ENCODE results near the gene SPX.

The SPX gene

DNA sequence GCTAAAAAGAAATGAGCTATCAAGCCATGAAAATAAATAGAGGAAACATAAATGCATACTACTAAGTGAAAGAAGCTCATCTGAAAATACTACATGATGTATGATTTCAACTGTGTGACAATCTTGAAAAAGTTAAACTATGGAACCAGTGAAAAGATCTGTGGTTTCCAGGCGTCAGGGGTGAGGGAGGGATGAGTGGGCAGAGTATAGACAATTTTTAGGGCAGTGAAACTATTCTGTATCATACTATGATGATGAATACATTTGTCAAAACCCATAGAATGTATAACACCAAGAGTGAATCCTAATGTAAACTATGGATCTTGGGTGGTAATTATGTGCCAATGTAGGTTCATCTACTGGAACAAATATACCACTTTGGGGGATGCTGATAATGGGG, 21.3 kb downstream of the SPX start:
- DNase-seq (ENCODE audit: low read depth): no peak
- TF ChIP-seq, protein P1, sequence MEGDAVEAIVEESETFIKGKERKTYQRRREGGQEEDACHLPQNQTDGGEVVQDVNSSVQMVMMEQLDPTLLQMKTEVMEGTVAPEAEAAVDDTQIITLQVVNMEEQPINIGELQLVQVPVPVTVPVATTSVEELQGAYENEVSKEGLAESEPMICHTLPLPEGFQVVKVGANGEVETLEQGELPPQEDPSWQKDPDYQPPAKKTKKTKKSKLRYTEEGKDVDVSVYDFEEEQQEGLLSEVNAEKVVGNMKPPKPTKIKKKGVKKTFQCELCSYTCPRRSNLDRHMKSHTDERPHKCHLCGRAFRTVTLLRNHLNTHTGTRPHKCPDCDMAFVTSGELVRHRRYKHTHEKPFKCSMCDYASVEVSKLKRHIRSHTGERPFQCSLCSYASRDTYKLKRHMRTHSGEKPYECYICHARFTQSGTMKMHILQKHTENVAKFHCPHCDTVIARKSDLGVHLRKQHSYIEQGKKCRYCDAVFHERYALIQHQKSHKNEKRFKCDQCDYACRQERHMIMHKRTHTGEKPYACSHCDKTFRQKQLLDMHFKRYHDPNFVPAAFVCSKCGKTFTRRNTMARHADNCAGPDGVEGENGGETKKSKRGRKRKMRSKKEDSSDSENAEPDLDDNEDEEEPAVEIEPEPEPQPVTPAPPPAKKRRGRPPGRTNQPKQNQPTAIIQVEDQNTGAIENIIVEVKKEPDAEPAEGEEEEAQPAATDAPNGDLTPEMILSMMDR (conservative IDR thresholded peaks at IDR 0.05; ENCODE audit: low read length): no peak
- H3K4me3 ChIP-seq (ENCODE audit: low read length): no peak overlapping the region

DNA sequence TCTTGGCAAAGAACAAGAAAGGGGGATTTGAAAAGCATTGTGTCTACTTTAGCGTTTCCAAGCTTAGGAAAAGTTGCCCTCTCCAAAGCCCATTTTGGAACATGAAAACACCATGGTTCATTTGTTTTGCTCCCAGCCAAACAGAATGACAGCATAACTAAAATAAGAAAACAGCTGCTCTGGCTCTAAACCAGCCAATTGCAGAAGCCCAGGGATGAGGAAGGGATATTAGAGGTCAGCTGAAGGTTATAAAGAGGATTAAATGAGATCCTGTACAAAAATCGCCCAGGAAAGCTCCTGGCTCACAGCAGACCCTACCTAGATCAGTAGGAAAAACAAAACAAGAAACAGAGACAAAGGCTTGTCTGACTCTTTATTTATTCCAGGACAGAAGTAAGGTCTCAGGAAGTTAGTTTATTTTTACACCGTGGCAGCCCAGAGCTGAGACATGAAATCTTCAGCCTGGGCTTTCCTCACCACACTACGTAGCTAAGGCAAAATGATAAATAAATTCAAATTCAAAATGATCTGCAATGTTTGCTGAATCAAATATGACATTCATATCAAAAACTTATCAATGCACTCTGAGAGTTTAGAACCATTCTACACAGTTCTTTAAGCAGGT, 25.9 kb downstream of the SPX start:
- TF ChIP-seq, protein P1 (conservative IDR thresholded peaks at IDR 0.05; ENCODE audit: low read length): no peak
- DNase-seq (ENCODE audit: low read depth): no peak
- H3K4me3 ChIP-seq (ENCODE audit: low read length): no peak overlapping the region

DNA sequence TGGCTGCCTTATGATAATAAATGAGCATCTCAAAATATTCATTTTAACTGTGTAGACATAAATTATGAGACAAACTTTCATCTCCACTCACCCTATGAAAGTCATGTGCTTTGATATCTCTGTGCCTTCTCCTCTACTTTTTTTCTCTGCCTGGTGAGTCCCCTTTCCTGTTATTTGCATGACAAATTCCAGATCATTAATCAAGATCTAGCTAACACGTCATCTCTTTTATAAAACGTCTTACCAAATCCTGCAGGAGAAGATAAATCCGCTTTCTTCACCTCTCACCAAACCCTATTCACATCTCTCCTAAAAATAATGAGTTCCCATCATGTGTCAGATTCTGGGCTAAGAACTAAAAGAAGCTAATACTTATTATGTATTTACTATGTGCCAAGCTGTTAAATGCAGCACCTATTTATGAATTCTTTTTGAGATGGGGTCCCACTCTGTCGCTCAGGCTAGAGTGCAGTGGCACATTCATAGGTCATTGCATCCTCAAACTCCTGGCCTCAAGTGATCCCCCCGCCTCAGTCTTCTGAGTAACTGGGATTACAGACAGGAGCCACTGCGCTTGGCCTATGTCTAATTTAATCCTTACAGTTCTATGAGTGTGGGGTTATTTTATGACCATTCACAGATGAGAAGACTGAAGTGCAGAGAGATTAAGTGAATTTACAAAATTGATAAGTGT, 26.7 kb downstream of the SPX start:
- TF ChIP-seq, protein P1 (conservative IDR thresholded peaks at IDR 0.05; ENCODE audit: low read length): no peak
- H3K4me3 ChIP-seq (ENCODE audit: low read length): no peak overlapping the region
- no peak for DNase-seq (ENCODE audit: low read depth)

DNA sequence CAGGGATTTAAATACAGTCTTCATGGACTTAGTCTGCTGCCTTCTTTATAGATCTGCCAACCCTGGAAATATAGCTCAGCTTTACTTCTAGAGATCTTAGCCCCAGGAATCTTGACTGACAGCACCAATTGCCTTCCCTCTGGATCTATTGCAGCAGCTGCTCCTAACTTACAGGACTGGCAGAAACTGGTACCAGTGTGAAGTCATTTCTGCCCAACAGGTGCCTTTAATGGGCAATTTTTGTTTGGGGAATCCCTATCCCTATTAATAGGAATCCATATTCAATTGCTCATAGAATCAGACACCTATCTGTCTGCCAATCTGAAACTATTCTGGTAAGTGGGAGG, 27.2 kb downstream of the SPX start:
- TF ChIP-seq, protein P1 (conservative IDR thresholded peaks at IDR 0.05; ENCODE audit: low read length): no peak
- H3K4me3 ChIP-seq (ENCODE audit: low read length): no peak overlapping the region
- no peak for DNase-seq (ENCODE audit: low read depth)

DNA sequence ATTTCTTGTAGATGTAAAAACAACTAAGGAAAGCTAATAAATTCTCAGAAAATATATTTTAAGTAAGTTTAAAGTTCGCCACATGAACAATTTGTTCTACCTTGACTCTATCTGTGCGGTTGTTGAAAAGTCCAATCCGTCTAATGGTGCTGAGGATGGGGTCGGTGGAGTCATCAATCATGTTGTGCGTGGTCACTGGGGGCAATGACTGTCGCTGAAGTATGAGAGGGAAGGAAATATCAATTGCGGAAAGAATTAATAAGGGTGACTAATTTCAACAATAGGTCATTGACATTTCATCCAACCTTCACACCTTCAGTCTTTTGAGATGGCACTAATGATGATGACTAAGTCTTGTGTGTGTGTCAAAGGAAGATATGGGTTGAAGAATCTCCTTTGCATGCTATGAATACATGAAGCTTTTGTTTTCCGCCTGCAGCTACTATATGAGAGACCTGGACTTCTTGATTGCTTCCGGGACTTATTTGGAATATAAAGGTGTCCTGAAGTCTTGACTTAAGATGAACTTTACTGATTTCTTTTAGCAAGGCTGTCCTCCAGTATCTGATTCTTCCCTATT, 32.1 kb downstream of the SPX start:
- DNase-seq (ENCODE audit: low read depth): no peak
- no peak overlapping the region for H3K4me3 ChIP-seq (ENCODE audit: low read length)
- TF ChIP-seq, protein P1 (conservative IDR thresholded peaks at IDR 0.05; ENCODE audit: low read length): no peak

DNA sequence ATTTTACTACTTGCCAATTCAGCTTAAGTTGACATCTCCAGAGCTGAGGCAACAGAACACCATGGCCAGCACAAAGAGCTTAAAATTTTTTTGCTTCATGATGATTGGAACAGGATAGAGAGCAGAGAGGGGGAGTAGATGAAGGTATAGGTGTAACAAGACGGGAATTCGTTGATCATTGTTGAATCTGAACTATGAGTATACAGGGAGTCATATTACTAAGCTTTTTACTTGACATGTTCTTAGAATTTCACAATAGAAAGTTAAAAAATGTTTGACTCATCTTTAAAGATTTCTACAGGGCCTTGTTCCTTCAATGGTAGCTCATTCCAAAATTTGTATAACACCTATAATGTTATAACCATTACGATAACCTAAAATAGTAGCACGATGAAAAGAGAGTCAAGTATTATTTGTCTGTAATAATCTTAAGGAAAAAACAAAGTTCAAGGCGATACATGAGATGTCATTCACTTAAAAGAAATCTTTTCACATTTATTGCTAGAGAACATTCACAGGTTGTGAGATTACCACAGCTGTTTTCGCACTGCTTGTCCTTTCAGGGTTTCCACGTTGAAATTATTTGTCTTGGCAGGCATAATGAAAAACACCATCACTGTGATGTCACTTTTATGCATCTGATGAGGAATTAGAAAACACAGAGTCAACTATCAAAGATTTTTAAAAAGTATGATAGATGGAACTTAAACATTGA, 33.9 kb downstream of the SPX start:
- no peak overlapping the region for H3K4me3 ChIP-seq (ENCODE audit: low read length)
- TF ChIP-seq, protein P1 (conservative IDR thresholded peaks at IDR 0.05; ENCODE audit: low read length): no peak
- DNase-seq (ENCODE audit: low read depth): peak; percentile 2
